Mesothelial cell of epicardium (in vitro differentiated cells): ENCODE data around the gene AMH. TPM values are rescaled to one million over a fixed set of nuclear protein-coding genes. Genes with fewer than 3 reads are reported as not detected.

Source experiments
- DNase-seq, 2 experiments: peaks; one replicate each; pipeline ENCODE4 v3.0.0; 2021; ENCODE audit warnings: low spot score in 2 of 2; ENCODE audit not compliant: unreplicated experiment in 2 of 2
- H3K27ac Mint-ChIP-seq: 2 replicates; pipeline ENCODE4 v1.8.0; 2021; ENCODE audit warnings: mixed read lengths
- H3K27me3 Mint-ChIP-seq: 2 replicates; pipeline ENCODE4 v1.8.0; 2021; ENCODE audit warnings: low read depth, mixed read lengths
- H3K36me3 Mint-ChIP-seq: 2 replicates; pipeline ENCODE4 v1.8.0; 2021; ENCODE audit warnings: mixed read lengths
- H3K4me1 Mint-ChIP-seq: 2 replicates; pipeline ENCODE4 v1.8.0; 2021; ENCODE audit warnings: mixed read lengths
- H3K4me3 Mint-ChIP-seq: 2 replicates; pipeline ENCODE4 v1.8.0; 2021; ENCODE audit warnings: mild to moderate bottlenecking, moderate library complexity, mixed read lengths
- H3K9me3 Mint-ChIP-seq: 2 replicates; pipeline ENCODE4 v1.8.0; 2021; ENCODE audit warnings: mixed read lengths
- CTCF ChIP-seq: fragments of 200-600 bp; sonication (generic); IDR thresholded peaks from one replicate; pipeline ENCODE4 v1.5.0; 2021; ENCODE audit warnings: antibody characterized with exemption; ENCODE audit not compliant: unreplicated experiment
- total RNA-seq: library from RNA; stranded (reverse); gene quantifications from 3 replicates; pipeline ENCODE4 v1.2.1, GENCODE V29; 2021

Gene AMH
- total RNA-seq, 1 donor from 2014 or later = 50.1 TPM

GRCh38 chr19:2230033-2230531, 19.0 kb upstream of the AMH start:
- Mint-ChIP-seq H3K36me3 (peaks cover 10% of the 10 kb centered on the region), H3K4me3 (no peak overlapping the region), H3K27ac (no peak overlapping the region)

GRCh38 chr19:2230807-2231533, 18.2 kb upstream of the AMH start:
- TF ChIP-seq CTCF = no peak
- Mint-ChIP-seq H3K4me3 (no peak overlapping the region), H3K27ac (peak overlapping the region; percentile 59), H3K9me3 (no peaks in the 10 kb centered on the region), H3K27me3 (no peaks in the 10 kb centered on the region), H3K36me3 (peaks cover 10% of the 10 kb centered on the region), H3K4me1 (peaks cover 6% of the 10 kb centered on the region)
- no peak for DNase-seq

More at GRCh38 chr19:2230033-2230531, 19.0 kb upstream of the AMH start:
- H3K4me1 Mint-ChIP-seq = peaks cover 3% of the 10 kb centered on the region
- no peaks in the 10 kb centered on the region for H3K9me3 Mint-ChIP-seq
- no peaks in the 10 kb centered on the region for H3K27me3 Mint-ChIP-seq
- TF ChIP-seq CTCF = no peak
- DNase-seq = no peak

DNA sequence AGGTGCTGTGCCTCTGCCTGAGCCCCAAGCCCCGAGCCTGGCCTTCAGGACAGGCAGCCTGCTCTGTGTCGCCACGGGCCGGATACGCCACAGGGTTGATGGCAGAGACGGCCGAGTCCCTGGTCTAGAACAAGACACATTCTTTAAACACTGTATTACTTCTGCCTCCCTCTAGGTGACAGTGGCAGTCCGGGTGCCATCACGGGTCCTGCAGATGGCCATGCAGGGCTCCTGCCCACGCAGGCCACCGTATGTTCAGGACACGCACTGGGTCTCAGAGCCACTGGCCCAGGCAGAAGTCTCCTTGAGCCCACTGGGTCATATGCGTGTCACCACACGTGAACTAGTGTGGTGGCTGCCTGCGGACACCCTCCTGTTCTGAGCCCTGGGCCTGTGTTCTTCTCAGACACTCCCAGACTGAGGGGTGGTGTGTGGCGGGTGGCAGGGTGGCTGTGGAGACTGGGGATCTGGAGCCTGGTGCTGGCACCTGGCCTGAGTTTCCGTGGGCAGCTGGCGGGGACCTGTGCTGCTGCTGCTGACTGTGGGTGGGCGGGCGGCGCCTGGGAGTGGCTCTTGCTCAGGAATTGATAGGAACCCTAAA, 17.4 kb upstream of the AMH start:
- H3K36me3 Mint-ChIP-seq = peaks cover 10% of the 10 kb centered on the region
- peaks cover 8% of the 10 kb centered on the region for H3K4me1 Mint-ChIP-seq
- peak overlapping the region; percentile 59 for H3K27ac Mint-ChIP-seq
- no peak for DNase-seq
- no peak overlapping the region for H3K4me3 Mint-ChIP-seq
- TF ChIP-seq CTCF = no peak
- no peaks in the 10 kb centered on the region for H3K27me3 Mint-ChIP-seq
- H3K9me3 Mint-ChIP-seq = no peaks in the 10 kb centered on the region

DNA sequence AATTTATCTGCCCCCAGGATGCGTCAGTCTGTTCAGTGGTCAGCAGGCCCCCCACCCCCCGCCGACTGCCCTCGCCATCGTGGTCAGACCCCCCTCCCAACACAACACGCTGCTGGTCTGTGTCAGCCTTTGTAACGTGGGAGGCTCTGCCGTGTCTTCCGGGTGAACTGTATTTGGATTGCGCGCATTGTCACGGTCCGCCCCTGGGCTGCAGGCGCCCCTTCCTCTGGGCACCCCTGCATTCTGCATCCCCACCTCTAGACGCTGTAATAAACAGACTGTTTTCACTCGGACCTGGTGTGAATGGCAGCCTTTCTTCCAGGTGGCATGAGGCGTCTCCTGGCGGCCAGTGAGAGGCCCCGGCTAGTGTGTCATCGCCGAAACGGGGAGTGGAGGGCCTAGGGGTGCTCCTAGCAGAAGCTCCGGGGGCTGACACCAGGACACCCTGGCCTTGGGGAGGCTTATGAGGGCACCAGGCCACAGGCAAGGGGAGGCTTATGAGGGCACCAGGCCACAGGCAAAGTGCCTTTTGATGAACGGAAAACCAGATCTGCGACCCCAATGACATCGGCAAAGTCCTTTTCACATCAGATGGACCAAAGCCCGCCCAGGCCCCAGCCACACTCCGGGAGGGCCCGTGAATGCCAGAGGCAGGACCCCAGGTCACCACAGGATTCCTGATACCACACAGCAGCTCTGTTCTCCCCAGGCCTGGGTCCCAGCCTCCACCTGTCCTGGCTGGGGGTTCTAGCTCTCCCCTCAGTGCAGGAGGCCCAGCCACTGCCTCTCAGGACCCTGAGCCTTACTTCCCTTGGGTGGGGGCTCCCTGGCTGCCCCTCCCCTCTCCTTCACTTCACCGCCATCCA, 16.6 kb upstream of the AMH start:
- H3K36me3 Mint-ChIP-seq = peaks cover 10% of the 10 kb centered on the region
- DNase-seq = no peak
- H3K9me3 Mint-ChIP-seq = no peaks in the 10 kb centered on the region
- no peak overlapping the region for H3K27ac Mint-ChIP-seq
- H3K4me3 Mint-ChIP-seq = no peak overlapping the region
- no peaks in the 10 kb centered on the region for H3K27me3 Mint-ChIP-seq
- peaks cover 11% of the 10 kb centered on the region for H3K4me1 Mint-ChIP-seq
- no peak for TF ChIP-seq CTCF

DNA sequence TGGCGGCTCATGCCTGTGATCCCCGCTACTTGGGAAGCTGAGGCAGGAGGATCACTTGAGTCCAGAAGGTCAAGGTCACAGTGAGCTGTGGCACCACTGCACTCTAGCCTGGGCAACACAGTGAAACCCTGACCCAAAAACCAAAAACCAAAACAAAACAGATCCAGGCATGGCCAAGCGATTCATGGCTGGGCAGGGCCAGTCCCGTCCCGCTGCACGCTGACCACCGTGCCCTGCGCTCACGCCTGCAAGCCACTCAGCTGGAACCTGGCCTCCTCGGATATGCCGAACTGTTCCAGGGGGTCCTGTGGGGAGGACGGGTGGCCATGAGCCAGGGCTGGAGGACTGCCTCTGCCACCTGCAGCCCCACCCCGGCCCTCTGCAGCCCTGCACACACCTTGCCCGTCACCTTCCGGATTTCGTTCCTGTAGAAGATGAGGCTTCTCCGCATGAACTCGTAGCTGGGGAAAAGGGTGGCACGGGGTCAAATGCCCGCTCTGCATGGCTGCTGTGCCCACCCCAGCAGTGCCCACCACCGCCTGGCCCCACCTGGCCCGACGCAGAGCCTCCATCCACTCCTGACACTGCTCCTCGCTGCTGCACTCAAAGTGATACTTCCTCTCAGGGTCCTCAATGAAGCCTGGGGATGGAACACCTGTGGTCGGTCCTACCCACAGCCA, 15.4 kb upstream of the AMH start:
- H3K4me3 Mint-ChIP-seq = peak overlapping the region; percentile 87
- no peaks in the 10 kb centered on the region for H3K9me3 Mint-ChIP-seq
- no peak for TF ChIP-seq CTCF
- peaks cover 8% of the 10 kb centered on the region for H3K36me3 Mint-ChIP-seq
- peaks cover 24% of the 10 kb centered on the region for H3K4me1 Mint-ChIP-seq
- no peak for DNase-seq
- peak overlapping the region; percentile 43 for H3K27ac Mint-ChIP-seq
- no peaks in the 10 kb centered on the region for H3K27me3 Mint-ChIP-seq
